ES-I3 (cell line): Measurements from ENCODE around the gene PDC.

ENCODE experiments used
- H3K36me3 ChIP-seq: 2 replicates; pipeline ENCODE4 v1.6.1; 2013; ENCODE audit warnings: mild to moderate bottlenecking, low read length, control low read depth, moderate library complexity; ENCODE audit not compliant: insufficient read depth
- H3K4me1 ChIP-seq: 2 replicates; pipeline ENCODE4 v1.6.1; 2013; ENCODE audit warnings: mild to moderate bottlenecking, control low read depth, low read length; ENCODE audit not compliant: insufficient read depth
- H3K9ac ChIP-seq: 2 replicates; pipeline ENCODE4 v1.6.1; 2013; ENCODE audit warnings: low read depth, mild to moderate bottlenecking, low read length, moderate library complexity
- H3K9me3 ChIP-seq: 2 replicates; pipeline ENCODE4 v1.6.1; 2013; ENCODE audit warnings: mild to moderate bottlenecking, low read length, moderate library complexity; ENCODE audit not compliant: control insufficient read depth, insufficient read depth

PDC gene

DNA sequence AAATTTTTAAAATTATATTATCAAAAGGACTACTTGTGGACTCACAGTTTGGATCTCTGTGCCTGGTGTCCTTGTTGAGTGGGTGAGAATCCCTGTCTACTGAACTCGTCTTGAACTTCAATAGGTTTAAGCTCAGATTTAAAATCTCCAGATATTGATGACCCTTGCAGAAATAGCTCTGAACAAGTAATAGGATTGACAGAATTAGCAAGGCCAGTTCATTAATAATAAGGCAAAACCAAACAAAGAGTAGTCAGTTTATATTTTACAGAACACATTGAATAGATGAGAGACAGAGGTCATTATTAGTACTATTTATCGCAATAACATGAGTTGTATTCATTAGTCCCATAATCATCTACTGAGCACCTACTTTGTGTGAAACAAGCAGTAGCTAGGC is at the start of gene PDC:
PDC (minus strand) TSS at position 101 of the 400 bp plus-strand sequence. CDS start 11,655 bp downstream, outside the sequence.
- Histone ChIP-seq H3K36me3 (no peaks in the 10 kb centered on the region), H3K9me3 (no peaks in the 10 kb centered on the region), H3K4me1 (no peaks in the 10 kb centered on the region), H3K9ac (no peak within 1 kb of the TSS)

DNA sequence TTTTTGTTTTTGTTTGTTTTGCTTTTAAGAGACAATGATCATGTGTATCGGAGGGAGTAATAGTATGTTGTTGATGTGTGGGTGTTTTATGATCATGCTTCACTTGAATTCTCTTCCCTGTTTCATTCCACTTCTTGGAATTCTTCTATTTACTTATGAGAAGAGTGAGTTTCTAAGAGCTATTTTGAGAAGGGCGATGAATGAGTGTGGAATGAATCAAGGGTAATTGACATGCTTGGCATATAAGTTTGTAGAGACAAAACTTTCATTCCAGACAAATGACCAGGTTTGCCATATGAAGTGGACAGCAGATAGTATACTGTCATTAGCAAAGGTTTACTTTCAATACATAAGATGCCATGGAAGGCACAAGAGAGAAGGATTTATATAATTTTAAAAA is 42.3 kb upstream of the PDC start:
- Histone ChIP-seq H3K4me1 (peaks cover 4% of the 10 kb centered on the region; the same call in 1 of the 2 replicates), H3K9me3 (no peaks in the 10 kb centered on the region; the same call in 1 of the 2 replicates), H3K9ac (no peak overlapping the region), H3K36me3 (no peaks in the 10 kb centered on the region)

DNA sequence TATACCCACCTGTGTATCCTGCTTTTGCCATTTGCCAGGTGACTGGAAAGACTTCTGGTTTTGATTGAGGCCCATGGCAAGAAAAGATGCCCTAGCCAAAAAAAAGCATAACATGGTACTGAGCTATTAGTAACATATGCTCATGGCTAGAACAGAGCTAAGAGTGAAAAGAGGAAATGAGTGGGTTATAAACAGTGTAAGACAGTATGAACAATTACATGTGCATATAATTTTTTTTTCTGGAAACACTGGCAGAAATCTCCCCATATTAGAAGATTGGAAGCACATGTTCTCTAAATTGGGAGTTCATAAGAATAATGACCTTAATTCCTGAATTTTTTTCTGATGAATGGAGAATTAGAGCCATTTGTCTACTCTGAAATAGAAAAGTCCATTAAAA is 41.2 kb upstream of the PDC start:
- Histone ChIP-seq H3K9me3 (no peaks in the 10 kb centered on the region; the same call in 1 of the 2 replicates), H3K9ac (no peak overlapping the region), H3K4me1 (peaks cover 4% of the 10 kb centered on the region; the same call in 1 of the 2 replicates), H3K36me3 (no peaks in the 10 kb centered on the region)

DNA sequence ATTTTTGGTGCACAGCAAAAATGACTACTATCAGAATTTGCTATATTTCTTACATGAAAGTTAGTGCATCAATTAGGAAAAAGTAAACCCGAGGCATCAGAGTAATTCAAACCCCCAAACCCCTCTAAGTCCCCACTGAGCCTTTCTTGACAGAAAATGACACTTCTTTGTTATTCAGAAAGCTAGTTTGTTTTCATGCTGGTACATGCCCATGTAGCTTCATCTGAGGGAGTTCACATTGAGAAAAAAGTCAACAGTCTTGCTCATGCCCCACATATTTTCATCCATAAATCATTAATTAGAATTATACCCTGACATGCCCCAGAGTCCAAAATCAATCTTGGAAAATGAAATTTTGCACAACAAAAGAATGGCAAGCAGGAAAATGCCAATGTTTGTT is 39.9 kb upstream of the PDC start:
- Histone ChIP-seq H3K9me3 (no peaks in the 10 kb centered on the region; the same call in 1 of the 2 replicates), H3K4me1 (peaks cover 4% of the 10 kb centered on the region; the same call in 1 of the 2 replicates), H3K9ac (no peak overlapping the region), H3K36me3 (no peaks in the 10 kb centered on the region)

- H3K4me1 ChIP-seq = peaks cover 4% of the 10 kb centered on the region; the same call in 1 of the 2 replicates
- no peaks in the 10 kb centered on the region for H3K36me3 ChIP-seq
- no peak overlapping the region for H3K9ac ChIP-seq
- H3K9me3 ChIP-seq = no peaks in the 10 kb centered on the region; the same call in 1 of the 2 replicates
Measured at GRCh38 chr1:186499571-186499970, 38.7 kb upstream of the PDC start.

DNA sequence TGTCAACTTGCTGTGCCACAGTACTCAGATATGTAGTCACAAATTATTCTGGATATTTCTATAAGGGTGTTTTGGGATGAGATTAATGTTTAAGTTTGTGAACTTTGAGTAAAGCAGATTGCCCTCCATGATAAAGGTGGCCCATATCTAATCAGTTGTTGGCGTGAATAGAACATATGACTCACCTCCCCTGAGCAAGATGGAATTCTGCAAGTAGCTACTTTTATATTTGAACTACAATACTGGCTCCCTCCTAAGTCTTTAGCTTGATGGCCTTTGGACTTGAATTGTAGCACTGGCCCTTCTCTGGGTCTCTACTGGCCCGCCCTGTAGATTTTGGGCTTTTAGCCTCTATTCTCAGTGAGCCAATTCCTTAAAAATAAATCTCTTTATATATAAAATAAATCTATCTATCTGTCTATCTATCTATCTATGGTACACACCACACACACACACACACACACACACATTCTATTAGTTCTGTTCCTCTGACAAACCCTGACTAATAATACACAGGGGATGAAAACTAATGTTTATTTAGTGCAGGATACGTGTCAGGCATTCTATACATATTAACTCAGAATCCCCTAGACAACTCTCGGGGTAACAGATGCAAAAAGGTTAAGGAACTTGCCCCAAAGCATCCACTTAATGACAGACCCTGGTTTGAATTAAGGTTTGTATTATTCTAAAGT is 37.9 kb upstream of the PDC start:
- H3K4me1 ChIP-seq = peaks cover 4% of the 10 kb centered on the region; the same call in 1 of the 2 replicates

GRCh38 chr1:186498071-186498470 is 37.2 kb upstream of the PDC start:
- Histone ChIP-seq H3K36me3 (no peaks in the 10 kb centered on the region), H3K9me3 (no peaks in the 10 kb centered on the region; the same call in 1 of the 2 replicates), H3K4me1 (peaks cover 4% of the 10 kb centered on the region; the same call in 1 of the 2 replicates), H3K9ac (no peak overlapping the region)

More for the DNA sequence above, 37.9 kb upstream of the PDC start:
- H3K9ac ChIP-seq = no peak overlapping the region
- no peaks in the 10 kb centered on the region; the same call in 1 of the 2 replicates for H3K9me3 ChIP-seq
- no peaks in the 10 kb centered on the region for H3K36me3 ChIP-seq

GRCh38 chr1:186497651-186498050 is 36.7 kb upstream of the PDC start:
- Histone ChIP-seq H3K9me3 (no peaks in the 10 kb centered on the region; the same call in 1 of the 2 replicates), H3K36me3 (no peaks in the 10 kb centered on the region), H3K9ac (no peak overlapping the region), H3K4me1 (peaks cover 4% of the 10 kb centered on the region; the same call in 1 of the 2 replicates)

DNA sequence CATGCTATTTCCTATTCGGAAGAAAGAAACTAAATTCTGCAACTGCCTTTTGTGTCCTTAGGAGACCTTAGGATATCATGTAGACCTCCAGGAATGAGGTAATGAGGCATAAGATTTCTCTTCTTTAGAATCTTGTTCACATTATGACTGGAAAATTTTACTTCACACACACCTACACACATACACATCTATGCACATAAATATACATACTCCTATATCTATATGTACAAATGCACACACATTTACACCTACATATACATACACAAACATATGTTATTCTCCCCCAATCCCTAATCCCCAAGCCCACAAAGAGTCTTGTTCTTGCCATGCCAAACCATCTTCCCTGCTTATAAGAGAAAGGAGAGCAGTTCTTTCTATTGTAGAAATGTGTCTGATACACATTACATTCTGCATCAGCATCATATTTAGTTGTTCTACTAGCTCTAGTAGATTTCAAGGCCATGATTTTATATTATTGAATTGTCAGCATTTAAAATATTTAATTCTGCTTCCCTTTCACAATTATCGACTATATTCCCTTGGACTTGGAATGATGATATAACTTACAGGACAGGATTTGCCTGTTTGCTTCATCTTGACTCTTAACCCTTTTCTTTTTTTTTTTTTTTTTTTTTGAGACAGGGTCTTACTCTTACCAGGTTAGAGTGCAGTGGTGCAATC is 35.4 kb upstream of the PDC start:
- H3K36me3 ChIP-seq = no peaks in the 10 kb centered on the region
- no peak overlapping the region for H3K9ac ChIP-seq
- H3K4me1 ChIP-seq = peaks cover 4% of the 10 kb centered on the region; the same call in 1 of the 2 replicates

GRCh38 chr1:186494832-186495271 is 33.9 kb upstream of the PDC start:
- H3K4me1 ChIP-seq = no peaks in the 10 kb centered on the region
- no peaks in the 10 kb centered on the region for H3K36me3 ChIP-seq
- H3K9ac ChIP-seq = no peak overlapping the region
- H3K9me3 ChIP-seq = no peaks in the 10 kb centered on the region

More for the DNA sequence above, 35.4 kb upstream of the PDC start:
- no peaks in the 10 kb centered on the region; the same call in 1 of the 2 replicates for H3K9me3 ChIP-seq

DNA sequence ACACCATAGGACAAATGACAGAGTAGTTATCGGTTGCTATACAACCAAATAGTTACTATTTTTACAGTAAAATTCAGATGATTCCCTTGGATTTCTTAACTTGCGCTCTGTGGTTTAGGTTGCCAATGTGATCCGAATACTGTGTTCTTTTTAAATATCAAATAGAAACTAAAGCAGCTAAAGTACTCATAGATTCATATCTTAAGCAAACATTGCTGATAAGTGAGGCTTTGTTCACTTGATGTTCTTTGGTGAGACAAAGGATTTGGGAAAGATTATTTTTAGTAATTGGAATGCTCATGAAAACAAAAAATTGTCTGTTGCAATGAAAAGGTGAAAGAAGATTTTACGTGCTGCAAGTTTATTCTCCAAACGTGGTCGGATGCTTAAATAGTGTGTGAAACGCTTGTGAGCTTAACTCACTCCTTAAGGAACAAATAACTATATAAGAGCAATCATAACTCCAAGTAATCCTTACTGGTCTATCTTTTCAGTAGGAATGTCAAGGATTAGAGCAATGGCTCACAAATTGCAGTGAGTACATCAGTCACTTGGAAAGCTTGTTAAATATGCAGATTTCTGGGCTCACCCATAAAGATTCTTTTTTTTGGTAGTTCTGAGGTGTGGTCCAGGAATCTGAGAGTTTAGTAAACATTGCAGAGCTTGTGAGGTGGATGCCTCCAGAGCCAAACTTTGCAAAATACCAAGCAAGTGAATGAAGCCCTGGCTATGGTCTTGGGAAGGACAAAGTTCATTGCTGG is 31.8 kb upstream of the PDC start:
- Histone ChIP-seq H3K9me3 (no peaks in the 10 kb centered on the region), H3K4me1 (no peaks in the 10 kb centered on the region), H3K36me3 (no peaks in the 10 kb centered on the region), H3K9ac (no peak overlapping the region)

DNA sequence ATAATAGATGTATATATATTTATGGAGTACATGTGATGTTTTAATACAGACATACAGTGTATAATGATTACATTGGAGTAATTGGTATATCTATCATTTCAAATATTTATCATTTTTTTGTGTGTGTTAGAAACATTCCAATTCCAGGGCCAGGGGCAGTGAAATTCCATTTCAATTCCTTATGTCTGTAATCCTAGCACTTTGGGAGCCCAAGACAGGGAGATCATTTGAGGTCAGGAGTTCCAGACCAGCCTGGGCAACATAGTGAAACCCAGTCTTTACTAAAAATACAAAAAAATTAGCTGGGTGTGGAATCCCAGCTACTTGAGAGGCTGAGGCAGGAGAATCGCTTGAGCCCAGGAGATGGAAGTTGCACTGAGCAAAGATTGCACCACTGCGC is 30.4 kb upstream of the PDC start:
- Histone ChIP-seq H3K9ac (no peak overlapping the region), H3K36me3 (no peaks in the 10 kb centered on the region), H3K4me1 (no peaks in the 10 kb centered on the region), H3K9me3 (no peaks in the 10 kb centered on the region)

DNA sequence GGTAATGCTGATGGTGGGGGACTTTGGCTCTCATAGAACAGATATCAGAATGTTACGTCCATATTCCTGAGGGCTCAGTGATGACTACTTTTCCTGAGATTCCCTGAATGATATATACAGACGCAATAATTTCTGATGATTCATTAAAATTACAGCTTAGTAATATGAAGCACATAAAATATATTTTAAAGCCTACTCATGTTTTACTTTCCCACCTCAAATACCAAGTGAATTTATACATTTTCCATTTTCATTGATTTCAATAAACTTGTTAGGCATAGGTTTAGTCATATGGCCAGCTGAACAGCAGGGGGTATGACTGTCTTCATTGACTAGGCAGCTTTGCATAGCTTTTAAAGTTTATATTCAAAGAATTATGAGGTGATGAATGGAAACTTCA is 26.2 kb upstream of the PDC start:
- no peak overlapping the region for H3K9ac ChIP-seq
- no peaks in the 10 kb centered on the region for H3K9me3 ChIP-seq
- H3K4me1 ChIP-seq = no peaks in the 10 kb centered on the region
- H3K36me3 ChIP-seq = no peaks in the 10 kb centered on the region

DNA sequence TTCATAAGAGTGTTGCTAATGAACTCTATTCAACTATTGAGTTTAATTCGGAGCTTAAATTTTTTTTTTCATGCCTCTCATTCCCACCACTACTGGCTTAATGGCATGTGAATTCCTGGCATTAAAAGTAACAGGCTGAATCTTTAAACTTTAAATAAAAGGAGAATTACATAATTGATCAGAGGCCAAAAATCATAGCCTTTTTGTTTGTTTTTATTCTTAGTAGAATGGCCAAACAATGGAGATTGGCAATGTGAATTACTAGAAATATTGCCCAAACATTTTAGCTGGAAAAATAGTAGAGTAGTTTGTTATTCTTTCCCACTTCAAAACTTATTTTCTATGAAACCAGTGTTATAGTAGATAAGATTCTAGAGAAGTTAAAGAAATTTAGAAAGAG is 25.1 kb upstream of the PDC start:
- no peaks in the 10 kb centered on the region for H3K36me3 ChIP-seq
- H3K4me1 ChIP-seq = no peaks in the 10 kb centered on the region
- H3K9ac ChIP-seq = no peak overlapping the region
- no peaks in the 10 kb centered on the region for H3K9me3 ChIP-seq
